IMR-90 (cell line): ENCODE data around the gene CAPRIN1. TPM values are rescaled to one million over a fixed set of nuclear protein-coding genes. Genes with fewer than 3 reads are reported as not detected.

Experiments
- ATAC-seq: fragments of 200-7000 bp; cut with Tn5 transposase; 2 replicates; pipeline ENCODE4 v1.9.1; 2020; ENCODE audit warnings: low read depth, mild to moderate bottlenecking, moderate library complexity
- BruUV-seq: library from RNA; stranded (reverse); fragments of 400-500 nt; replicated peaks from 2 replicates; lab custom pipeline; 2021; lab: Mats Ljungman, UMichigan
- CTCF ChIA-PET: fragments of 300-600 bp; formaldehyde crosslinking; extraction: SDS; loops from one replicate; lab custom pipeline; 2021; ENCODE audit warnings: antibody characterized with exemption; lab: Yijun Ruan, JAX
- POLR2A ChIA-PET: fragments of 300-600 bp; sonication (Branson Sonifier 250); formaldehyde crosslinking; loops from one replicate; lab custom pipeline; 2022; ENCODE audit warnings: antibody characterized with exemption; ENCODE audit not compliant: unreplicated experiment; lab: Charles Lee
- DNase-seq: peaks from one replicate; pipeline ENCODE4 v3.0.0; 2013
- H2AFZ ChIP-seq: replicated peaks from 2 replicates; pipeline ENCODE3; 2013; ENCODE audit warnings: low read length, mild to moderate bottlenecking; ENCODE audit not compliant: poor library complexity
- H2AK5ac ChIP-seq: 2 replicates; pipeline ENCODE4 v1.6.1; 2013; ENCODE audit warnings: low read depth, low read length, inconsistent platforms
- H2AK9ac ChIP-seq: replicated peaks from 2 replicates; pipeline ENCODE3; 2013; ENCODE audit warnings: mild to moderate bottlenecking, low read depth, low read length, moderate library complexity; ENCODE audit not compliant: poor library complexity
- H2BK120ac ChIP-seq: 2 replicates; pipeline ENCODE4 v1.6.1; 2013; ENCODE audit warnings: low read depth, low read length, inconsistent platforms
- H2BK15ac ChIP-seq: 3 replicates; pipeline ENCODE4 v1.6.1; 2013; ENCODE audit warnings: low read depth, low read length, inconsistent platforms
- H2BK20ac ChIP-seq: 2 replicates; pipeline ENCODE4 v1.6.1; 2013; ENCODE audit warnings: low read depth, mild to moderate bottlenecking, inconsistent platforms, low read length, moderate library complexity
- H2BK5ac ChIP-seq: 2 replicates; pipeline ENCODE4 v1.6.1; 2013; ENCODE audit warnings: mild to moderate bottlenecking, low read depth, low read length, inconsistent platforms; ENCODE audit not compliant: poor library complexity, severe bottlenecking
- H3K14ac ChIP-seq: replicated peaks from 2 replicates; pipeline ENCODE4 v1.6.1; 2013; ENCODE audit warnings: low read depth, low read length, inconsistent platforms
- H3K18ac ChIP-seq: 2 replicates; pipeline ENCODE4 v1.6.1; 2013; ENCODE audit warnings: low read depth, low read length, control low read depth
- H3K23ac ChIP-seq: 2 replicates; pipeline ENCODE4 v1.6.1; 2013; ENCODE audit warnings: low read depth, low read length, inconsistent platforms
- H3K27ac ChIP-seq: 2 replicates; pipeline ENCODE4 v1.5.1; 2013; ENCODE audit warnings: mild to moderate bottlenecking, control low read depth, low read length; ENCODE audit not compliant: insufficient read depth
- H3K27me3 ChIP-seq: 2 replicates; pipeline ENCODE4 v1.6.1; 2013; ENCODE audit warnings: low read length; ENCODE audit not compliant: control insufficient read depth, insufficient read depth
- H3K36me3 ChIP-seq: 2 replicates; pipeline ENCODE4 v1.6.1; 2013; ENCODE audit warnings: low read length, mixed read lengths; ENCODE audit not compliant: control insufficient read depth, insufficient read depth
- H3K4ac ChIP-seq: 2 replicates; pipeline ENCODE4 v1.6.1; 2013; ENCODE audit warnings: low read depth, low read length, inconsistent platforms
- H3K4me1 ChIP-seq: 2 replicates; pipeline ENCODE4 v1.6.1; 2013; ENCODE audit warnings: low read length, mixed read lengths; ENCODE audit not compliant: control insufficient read depth, insufficient read depth
- H3K4me2 ChIP-seq: 2 replicates; pipeline ENCODE4 v1.6.1; 2013; ENCODE audit warnings: low read depth, mild to moderate bottlenecking, control low read depth, low read length, moderate library complexity
- H3K4me3 ChIP-seq: 2 replicates; pipeline ENCODE4 v1.5.1; 2013; ENCODE audit warnings: low read depth, mild to moderate bottlenecking, control low read depth, low read length, moderate library complexity; ENCODE audit not compliant: insufficient read depth
- H3K56ac ChIP-seq: 2 replicates; pipeline ENCODE4 v1.6.1; 2013; ENCODE audit warnings: low read length, inconsistent platforms; ENCODE audit not compliant: insufficient read depth; ENCODE audit errors: extremely low read depth
- H3K79me1 ChIP-seq, 2 experiments: 2 replicates each; pipeline ENCODE4 v1.6.1; 2013; ENCODE audit warnings: low read length in 2 of 2, inconsistent platforms in 1 of 2, low read depth in 1 of 2
- H3K9ac ChIP-seq: 2 replicates; pipeline ENCODE4 v1.6.1; 2013; ENCODE audit warnings: low read depth, low read length, control low read depth
- H3K9me1 ChIP-seq: 2 replicates; pipeline ENCODE4 v1.6.1; 2013; ENCODE audit warnings: low read length, inconsistent platforms; ENCODE audit not compliant: insufficient read depth
- H3K9me3 ChIP-seq: 2 replicates; pipeline ENCODE4 v1.6.1; 2013; ENCODE audit warnings: low read length; ENCODE audit not compliant: control insufficient read depth, insufficient read depth
- H4K20me1 ChIP-seq: 2 replicates; pipeline ENCODE4 v1.6.1; 2013; ENCODE audit warnings: low read length, inconsistent platforms; ENCODE audit not compliant: insufficient read depth
- H4K5ac ChIP-seq: 2 replicates; pipeline ENCODE4 v1.6.1; 2013; ENCODE audit warnings: mild to moderate bottlenecking, low read depth, low read length, control low read depth
- H4K8ac ChIP-seq, 2 experiments: 2 replicates each; pipeline ENCODE4 v1.6.1; 2013; ENCODE audit warnings: low read depth in 2 of 2, low read length in 2 of 2, control low read depth in 1 of 2, inconsistent platforms in 1 of 2
- H4K91ac ChIP-seq: 2 replicates; pipeline ENCODE4 v1.6.1; 2013; ENCODE audit warnings: low read depth, low read length, inconsistent platforms; ENCODE audit not compliant: insufficient read depth
- SMC3 ChIP-seq: fragments of 150-350 bp; IDR thresholded peaks from 2 replicates; pipeline ENCODE4 v1.6.1; 2016; ENCODE audit warnings: low read depth, mild to moderate bottlenecking, antibody characterized with exemption, low read length, moderate library complexity
- WGBS, 2 experiments: methylation state at CpG; one replicate each; pipeline versions ENCODE4 v1.1.5 to v1.1.7; 2013; ENCODE audit warnings: missing lambda C conversion rate in 2 of 2; ENCODE audit not compliant: insufficient read length in 1 of 2; ENCODE audit errors: extremely low coverage in 2 of 2; 5-methylcytosine and 5-hydroxymethylcytosine counted together
- dilution Hi-C: fragments of 300-500 bp; cut with HindIII; formaldehyde crosslinking; loops from one replicate; pipeline ENCODE4 v1.14.3; 2018; ENCODE audit warnings: low sequenced_read_pairs; ENCODE audit not compliant: unreplicated experiment
- in situ Hi-C: fragments of 300-500 bp; cut with MboI; formaldehyde crosslinking; loops from 3 replicates; pipeline ENCODE4 v1.14.3; 2019; ENCODE audit warnings: low sequenced_read_pairs, inconsistent platforms, mixed read lengths
- intact Hi-C: fragments of 100-400 bp; cut with micrococcal nuclease; formaldehyde crosslinking; loops from 2 replicates; pipeline ENCODE4 v1.10.0; 2022
- polyA plus RNA-seq, 3 experiments: library from polyadenylated mRNA; depleted of rRNA; stranded (reverse); fragments of >200 nt; gene quantifications; 2 replicates each; pipeline ENCODE4 v1.2.3, GENCODE V29; 2012; ENCODE audit warnings: low replicate concordance in 1 of 3
- total RNA-seq: library from RNA; depleted of rRNA; stranded (reverse); fragments of >200 nt; gene quantifications from 2 replicates; pipeline ENCODE4 v1.2.3, GENCODE V29; 2012
- TF ChIP-seq, protein P1 (sequence below): conservative IDR thresholded peaks from 2 replicates; pipeline ENCODE4 v1.5.1; 2012; ENCODE audit warnings: mild to moderate bottlenecking, low read depth, low read length, improper control_type of control experiment

CAPRIN1 gene
- total and polyA plus RNA-seq, 2 of the 4 experiments (the other 2 are of a cell fraction), result 127 to 253 TPM

DNA sequence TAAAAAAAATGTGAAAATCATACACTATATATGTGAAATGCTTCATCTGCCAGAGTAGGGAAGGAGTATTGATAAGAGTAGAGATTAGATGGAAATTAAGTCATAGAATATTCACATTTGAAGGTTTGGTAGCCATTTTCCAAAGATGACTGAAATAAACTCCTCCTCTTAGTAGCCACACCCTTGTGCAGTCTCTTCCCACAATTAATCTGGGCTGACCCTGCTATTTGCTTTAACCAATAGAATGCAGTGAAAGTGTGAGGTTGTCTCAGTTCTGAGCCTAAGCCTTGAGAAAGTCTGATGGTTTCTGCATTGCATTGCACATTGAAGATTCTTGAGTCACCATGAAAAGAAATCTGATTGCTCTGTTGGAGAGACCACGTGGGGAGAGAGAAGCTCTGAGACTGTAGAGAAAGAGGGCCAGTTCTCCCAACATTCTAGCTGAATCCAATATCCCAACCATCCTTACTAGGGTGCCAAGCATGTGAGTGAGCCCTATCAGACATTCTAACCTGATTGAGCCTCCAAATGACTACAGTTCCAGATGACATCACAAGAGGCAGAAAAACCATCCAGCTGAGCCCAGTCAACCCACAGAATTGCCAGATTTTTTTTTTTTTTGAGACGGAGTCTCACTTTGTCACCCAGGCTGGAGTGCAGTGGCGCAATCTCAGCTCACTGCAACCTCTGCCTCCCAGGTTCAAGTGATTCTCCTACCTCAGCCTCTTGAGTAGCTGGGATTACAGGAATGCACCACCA, 29.4 kb upstream of the CAPRIN1 start:
- H3K27ac ChIP-seq, result no peak overlapping the region
- no peak overlapping the region for H2BK120ac ChIP-seq
- H3K4me1 ChIP-seq, result no peaks in the 10 kb centered on the region
- H2AK5ac ChIP-seq, result no peak overlapping the region
- no peak overlapping the region for H3K14ac ChIP-seq
- H3K23ac ChIP-seq, result no peak overlapping the region
- H3K9me1 ChIP-seq, result no peaks in the 10 kb centered on the region
- H3K4me2 ChIP-seq, result no peak overlapping the region
- no CpG with 5 or more reads among the region's 3 CpGs for WGBS, 2 experiments
- no peak overlapping the region for H3K4me3 ChIP-seq
- H2AFZ ChIP-seq, result no peak overlapping the region
- intact Hi-C loops, result no loop called here
- no peak overlapping the region for H3K4ac ChIP-seq
- H3K36me3 ChIP-seq, result no peaks in the 10 kb centered on the region
- in situ Hi-C loops, result no loop called here
- H4K8ac ChIP-seq, result no peak overlapping the region
- no peaks in the 10 kb centered on the region for H4K20me1 ChIP-seq
- H3K56ac ChIP-seq, result no peak overlapping the region
- no TSS peak for BruUV-seq
- H3K9me3 ChIP-seq, result peaks cover 4% of the 10 kb centered on the region
- no peak overlapping the region for H3K18ac ChIP-seq
- dilution Hi-C loops, result no loop called here
- DNase-seq (no peak), ATAC-seq (no peak)
- H3K79me1 ChIP-seq, result no peaks in the 10 kb centered on the region
- no peak overlapping the region for H2AK9ac ChIP-seq
- no peak overlapping the region for H2BK20ac ChIP-seq
- no peak overlapping the region for H2BK15ac ChIP-seq
- CTCF ChIA-PET, result no interaction called here
- peaks cover 1% of the 10 kb centered on the region; the same call in 1 of the 2 replicates for H3K27me3 ChIP-seq
- POLR2A ChIA-PET, result no interaction called here
- H3K9ac ChIP-seq, result no peak overlapping the region
- no peak for TF ChIP-seq SMC3
- TF ChIP-seq, protein P1, sequence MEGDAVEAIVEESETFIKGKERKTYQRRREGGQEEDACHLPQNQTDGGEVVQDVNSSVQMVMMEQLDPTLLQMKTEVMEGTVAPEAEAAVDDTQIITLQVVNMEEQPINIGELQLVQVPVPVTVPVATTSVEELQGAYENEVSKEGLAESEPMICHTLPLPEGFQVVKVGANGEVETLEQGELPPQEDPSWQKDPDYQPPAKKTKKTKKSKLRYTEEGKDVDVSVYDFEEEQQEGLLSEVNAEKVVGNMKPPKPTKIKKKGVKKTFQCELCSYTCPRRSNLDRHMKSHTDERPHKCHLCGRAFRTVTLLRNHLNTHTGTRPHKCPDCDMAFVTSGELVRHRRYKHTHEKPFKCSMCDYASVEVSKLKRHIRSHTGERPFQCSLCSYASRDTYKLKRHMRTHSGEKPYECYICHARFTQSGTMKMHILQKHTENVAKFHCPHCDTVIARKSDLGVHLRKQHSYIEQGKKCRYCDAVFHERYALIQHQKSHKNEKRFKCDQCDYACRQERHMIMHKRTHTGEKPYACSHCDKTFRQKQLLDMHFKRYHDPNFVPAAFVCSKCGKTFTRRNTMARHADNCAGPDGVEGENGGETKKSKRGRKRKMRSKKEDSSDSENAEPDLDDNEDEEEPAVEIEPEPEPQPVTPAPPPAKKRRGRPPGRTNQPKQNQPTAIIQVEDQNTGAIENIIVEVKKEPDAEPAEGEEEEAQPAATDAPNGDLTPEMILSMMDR, result no peak
- H2BK5ac ChIP-seq, result no peak overlapping the region
- H4K5ac ChIP-seq, result no peak overlapping the region
- H4K91ac ChIP-seq, result no peak overlapping the region
